Myocyte (in vitro differentiated cells): ENCODE measurements around the gene COL28A1. TPM values are rescaled to one million over a fixed set of nuclear protein-coding genes. Genes with fewer than 3 reads are reported as not detected.

Experiments used
- DNase-seq: peaks from one replicate; pipeline ENCODE4 v3.0.0-alpha.2; 2012; ENCODE audit warnings: low read depth
- polyA plus RNA-seq: library from polyadenylated mRNA; unstranded; fragments of >200 nt; gene quantifications from one replicate; pipeline ENCODE4 v1.2.1, GENCODE V29; 2012; ENCODE audit warnings: missing spikeins
- total RNA-seq: library from RNA; depleted of rRNA; stranded (reverse); fragments of >200 nt; gene quantifications from 2 replicates; pipeline ENCODE4 v1.2.3, GENCODE V29; 2014

Gene COL28A1
- 0.88 and 2.2 TPM in 2 replicates for total RNA-seq
- 0.35 TPM for polyA plus RNA-seq

GRCh38 chr7:7535691-7536090 is at the start of gene COL28A1:
TSS of gene COL28A1 (minus strand) at chr7:7535873. CDS start at chr7:7532875, 2,998 bp downstream.
- peak; percentile 47 for DNase-seq

DNA sequence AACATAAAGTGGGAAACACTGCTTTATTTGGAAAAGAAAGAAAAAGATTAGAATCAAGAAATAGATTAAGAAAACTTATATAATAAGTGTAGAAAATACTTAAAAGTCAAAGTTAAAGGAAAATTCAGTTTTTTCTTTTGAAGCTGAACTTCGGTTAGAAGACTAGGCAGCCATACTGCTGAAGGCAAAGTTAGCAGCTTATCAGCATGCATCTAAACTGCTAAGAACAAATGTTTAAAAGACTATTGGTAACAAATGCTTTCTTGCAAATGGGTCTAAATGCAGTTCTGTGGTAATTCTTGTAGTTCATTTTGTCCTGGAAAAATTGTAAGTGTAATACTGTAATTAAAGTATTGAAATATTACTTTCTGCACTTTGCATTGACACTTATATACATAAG is 49.0 kb upstream of the COL28A1 start:
- no peak for DNase-seq

GRCh38 chr7:7583731-7584130 is 48.1 kb upstream of the COL28A1 start:
- no peak for DNase-seq

GRCh38 chr7:7582596-7582995 is 46.9 kb upstream of the COL28A1 start:
- DNase-seq: no peak

- no peak for DNase-seq
Measured at GRCh38 chr7:7581531-7582179, 46.0 kb upstream of the COL28A1 start.

DNA sequence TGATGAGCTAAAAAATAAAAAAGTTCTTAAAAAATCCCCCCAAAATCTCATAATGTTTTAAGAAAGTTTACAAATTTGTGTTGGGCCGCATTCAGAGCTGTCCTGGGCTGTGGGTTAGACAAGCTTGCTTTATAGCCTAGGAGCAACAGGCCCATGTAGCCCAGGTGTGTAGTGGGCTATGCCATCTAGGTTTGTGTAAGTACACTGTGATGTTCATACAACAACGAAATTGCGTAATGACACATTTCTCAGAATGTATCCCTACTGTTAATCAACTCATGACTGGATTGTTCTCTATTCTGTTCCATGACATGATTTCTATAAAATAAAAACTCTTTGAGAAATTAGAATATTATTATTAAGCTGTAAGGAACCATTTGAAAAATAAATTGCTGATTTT is 44.0 kb upstream of the COL28A1 start:
- no peak for DNase-seq

DNA sequence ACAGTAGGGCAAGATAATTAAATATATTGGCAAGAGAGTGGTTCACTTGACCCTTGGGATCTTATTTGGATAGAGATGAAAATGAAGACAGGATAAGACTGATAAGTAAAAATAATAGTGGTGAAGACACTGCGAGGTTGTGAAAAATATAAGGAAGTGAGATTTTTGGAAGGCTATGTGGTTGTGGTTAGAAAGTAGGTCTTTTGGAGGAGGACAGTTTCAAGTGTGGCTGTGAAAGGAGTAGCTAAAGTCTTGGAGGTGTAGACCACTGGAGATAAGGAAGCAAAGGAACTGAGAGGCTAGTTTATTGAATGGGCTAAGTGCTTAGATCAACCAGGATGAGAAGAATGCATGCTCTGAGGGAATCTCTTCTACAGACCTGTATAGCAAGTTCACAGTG is 42.2 kb upstream of the COL28A1 start:
- DNase-seq: no peak

DNA sequence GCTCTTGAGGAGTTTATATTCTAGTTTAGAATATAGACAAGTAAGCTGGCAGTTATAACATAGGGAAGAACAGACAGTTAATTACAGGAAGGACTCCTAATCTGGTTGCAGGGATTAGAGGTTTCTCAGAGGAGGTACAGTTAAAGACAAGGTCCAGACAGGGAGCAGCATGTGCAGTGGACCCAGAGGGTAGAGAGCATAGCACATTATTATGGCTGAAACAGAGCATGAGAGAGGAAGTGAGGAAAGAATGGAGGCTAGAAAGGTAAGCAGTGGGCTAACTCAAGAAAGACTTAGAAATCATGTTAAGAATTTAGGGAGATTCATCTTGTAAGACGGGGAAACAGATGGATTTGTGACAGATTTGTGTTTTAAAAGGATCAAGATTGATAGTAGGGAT is 40.7 kb upstream of the COL28A1 start:
- DNase-seq: no peak

GRCh38 chr7:7573701-7574100 is 38.0 kb upstream of the COL28A1 start:
- DNase-seq: no peak

DNA sequence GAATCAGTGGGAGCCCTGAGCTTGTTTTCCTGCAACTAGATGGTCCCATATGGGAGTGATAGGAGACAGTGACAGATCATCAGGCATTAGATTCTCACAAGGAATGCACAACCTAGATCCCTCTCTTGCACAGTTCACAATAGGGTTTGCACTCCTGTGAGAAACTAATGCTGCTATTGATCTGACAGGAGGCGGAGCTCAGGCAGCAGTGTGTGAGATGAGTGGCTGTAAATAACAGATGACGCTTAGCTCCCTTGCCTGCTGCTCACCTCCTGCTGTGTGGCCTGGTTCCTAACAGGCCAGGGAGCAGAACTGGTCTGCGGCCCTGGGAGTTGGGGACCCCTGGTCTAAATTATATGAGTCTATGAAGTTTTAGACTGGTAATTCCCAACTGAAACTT is 34.9 kb upstream of the COL28A1 start:
- DNase-seq: no peak

- DNase-seq: no peak
Measured at GRCh38 chr7:7569615-7570014, 33.9 kb upstream of the COL28A1 start.

DNA sequence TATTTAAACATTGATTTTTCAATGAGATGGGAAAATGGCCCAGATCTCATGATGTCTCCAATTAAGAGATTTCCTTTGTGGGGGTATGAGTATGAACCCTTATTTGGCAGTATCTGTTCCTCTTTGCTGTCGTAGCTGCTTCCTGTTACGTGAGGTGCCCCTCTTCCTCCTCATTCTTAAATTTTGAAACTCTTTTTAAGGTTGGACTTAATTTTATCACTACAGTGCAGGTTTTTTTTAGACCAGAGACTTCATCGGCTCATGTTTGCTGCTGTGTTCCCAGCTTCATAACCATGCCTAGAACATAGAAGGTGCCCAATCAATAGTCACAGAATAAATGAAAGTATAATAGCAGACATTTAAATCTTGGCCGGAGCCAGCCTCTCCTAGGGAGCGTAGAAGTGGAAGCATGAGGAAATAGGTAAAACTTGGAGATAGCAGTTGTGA is 33.4 kb upstream of the COL28A1 start:
- no peak for DNase-seq

DNA sequence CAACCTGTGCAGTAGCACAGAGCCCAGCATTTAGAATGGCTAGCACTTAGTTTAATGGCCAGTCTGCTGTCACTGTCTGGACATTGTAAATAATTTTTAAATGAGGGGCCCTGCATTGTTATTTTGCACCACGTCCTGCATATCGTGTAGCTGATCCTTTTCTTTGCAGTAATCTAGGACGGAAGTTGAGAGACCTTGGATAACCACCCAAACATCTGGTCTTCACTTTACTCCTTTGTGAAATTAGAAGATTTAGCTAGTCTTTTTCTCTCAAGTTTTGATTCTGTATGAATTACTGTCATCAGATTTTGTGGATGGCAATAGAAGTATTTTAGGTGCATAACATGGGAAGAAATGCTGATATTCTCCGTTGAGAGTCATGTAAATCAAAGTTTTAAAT is 32.9 kb upstream of the COL28A1 start:
- DNase-seq: no peak

GRCh38 chr7:7567898-7568531 is 32.3 kb upstream of the COL28A1 start:
- no peak for DNase-seq

DNA sequence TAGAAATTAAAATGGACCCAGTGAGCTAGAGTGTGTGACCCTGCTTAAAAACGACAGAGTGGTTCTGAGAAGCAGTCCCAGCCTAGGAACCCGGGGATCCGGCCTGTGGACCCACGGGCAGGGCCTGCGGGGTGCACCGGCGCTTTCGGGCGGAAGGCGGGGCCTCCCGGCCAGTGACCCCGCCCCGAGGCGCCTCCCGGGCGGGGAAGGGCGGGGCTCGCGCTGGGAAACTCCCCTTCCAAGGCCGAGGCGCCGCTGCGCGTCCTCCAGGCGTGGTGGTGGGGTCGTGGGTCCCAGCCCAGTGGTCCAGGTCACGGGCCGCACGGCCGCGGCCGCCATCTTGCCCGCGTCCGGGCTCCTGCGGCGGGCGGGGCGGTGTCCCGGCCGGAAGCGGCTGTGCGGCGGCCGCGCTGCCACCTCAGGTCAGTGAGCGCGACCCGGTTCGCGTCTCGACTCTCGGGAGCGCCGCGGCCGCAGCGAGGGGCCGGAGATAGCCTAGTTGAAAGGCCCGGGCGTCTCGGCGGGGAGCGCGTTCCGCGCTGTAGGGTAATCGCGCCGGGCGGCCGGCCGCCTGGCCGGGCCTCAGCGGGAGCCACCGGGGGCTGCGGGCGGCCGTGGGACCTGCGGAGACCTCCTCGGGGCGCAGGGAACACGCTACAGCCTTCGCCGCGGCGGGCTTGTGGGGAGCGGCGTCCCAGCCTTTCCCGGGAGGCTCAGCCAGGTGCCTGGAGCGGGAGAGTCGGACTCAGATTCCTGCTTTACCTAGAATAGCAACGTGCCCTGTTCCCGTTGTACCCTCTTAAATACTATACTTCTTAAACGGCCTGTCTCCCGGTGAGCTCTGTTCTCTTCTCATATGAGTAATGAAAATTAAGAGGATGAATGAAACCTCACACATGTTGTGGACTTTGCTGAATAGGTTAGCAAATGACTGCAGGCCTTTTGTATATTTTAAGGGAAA is 31.3 kb upstream of the COL28A1 start, which contains the start of gene MIOS:
Gene MIOS, plus strand, starts transcription at position 234 of the 961 bp plus-strand sequence. CDS start 5,592 bp downstream, outside the sequence.
- DNase-seq: peak; percentile 94

GRCh38 chr7:7565746-7566650 is 30.3 kb upstream of the COL28A1 start:
- no peak for DNase-seq

DNA sequence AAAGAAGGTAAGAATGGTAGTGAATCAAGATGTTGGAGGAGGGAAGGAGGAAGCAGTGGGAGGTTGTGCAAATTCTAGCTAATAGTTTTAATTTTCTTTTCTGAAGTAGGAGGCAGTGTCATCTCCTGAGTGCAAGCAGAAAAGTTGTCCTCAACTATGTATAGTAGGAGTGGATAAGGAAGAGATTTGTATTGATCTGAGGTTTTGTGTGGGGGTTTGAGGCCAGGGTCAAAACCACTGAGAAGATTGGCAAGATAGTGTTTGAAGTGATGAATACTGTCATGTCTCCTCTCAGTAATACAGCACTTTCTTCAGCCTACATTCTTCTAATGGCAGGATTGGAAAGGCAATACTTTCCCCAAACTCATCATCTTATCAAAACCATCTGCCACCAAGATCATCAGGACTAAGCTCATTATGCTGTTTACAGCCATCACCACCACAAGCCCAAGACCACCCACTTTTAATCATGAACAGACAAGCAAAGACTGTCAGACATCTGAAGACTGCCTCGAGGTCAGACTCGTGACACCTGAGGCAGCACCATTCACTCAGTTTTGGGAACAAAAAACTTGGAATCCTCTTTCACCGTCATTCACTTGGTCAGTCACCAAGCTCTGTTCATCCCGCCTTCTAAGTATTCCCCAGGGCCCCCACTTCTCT is 29.5 kb upstream of the COL28A1 start:
- DNase-seq: no peak

DNA sequence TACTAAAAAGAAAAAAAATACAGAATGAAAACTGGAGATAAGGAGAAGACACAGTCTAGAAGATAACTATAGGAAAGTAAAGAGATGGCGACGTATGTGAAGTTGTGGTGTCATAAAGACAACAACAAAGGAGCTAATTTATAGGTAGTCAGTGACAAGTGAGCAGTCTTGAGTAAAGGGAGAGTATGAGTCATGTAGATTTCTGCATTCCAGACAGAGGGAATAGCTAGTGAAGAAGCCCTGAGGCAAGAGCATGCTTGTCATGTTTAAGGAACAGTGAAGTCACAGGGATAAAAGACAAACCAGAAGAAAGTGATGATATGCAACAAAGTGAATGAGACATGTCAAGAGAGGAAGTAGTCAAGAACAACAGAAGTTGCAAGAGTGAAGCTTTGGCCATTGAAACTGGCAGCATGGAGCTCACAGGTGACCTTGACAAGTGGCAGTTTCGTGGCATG is 28.7 kb upstream of the COL28A1 start:
- DNase-seq: peak; percentile 54

GRCh38 chr7:7563813-7564212 is 28.1 kb upstream of the COL28A1 start:
- DNase-seq: no peak

DNA sequence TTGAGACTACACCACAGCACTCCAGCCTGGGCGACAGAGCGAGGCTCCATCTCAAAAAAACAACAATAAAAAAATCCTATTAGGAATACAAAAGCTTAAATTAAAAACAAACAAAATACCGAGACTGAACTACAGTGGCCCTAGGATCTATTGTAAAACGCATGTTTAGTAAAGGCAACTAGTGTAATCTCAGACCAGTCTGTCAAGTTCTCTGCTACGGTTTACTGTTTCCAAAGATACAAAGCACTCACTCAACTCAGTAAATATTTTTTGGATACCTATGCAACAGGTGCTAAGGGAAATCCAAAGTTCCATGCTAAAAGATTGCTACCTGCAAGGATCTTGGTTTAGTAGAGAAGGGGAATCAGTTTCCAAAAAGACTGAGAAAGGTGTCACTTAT is 27.6 kb upstream of the COL28A1 start:
- no peak for DNase-seq
